Stimulated activated effector memory CD8-positive, alpha-beta T cell treated with anti-CD3 and anti-CD28 coated beads, Interleukin-12 subunit alpha, Interleukin-12 subunit beta, amount 100 ng/mL, for 72 hours (primary cell): Measurements from ENCODE around the gene GUF1.

ENCODE experiments used
- ATAC-seq: fragments of 150-1000 bp; cut with Tn5 transposase; 2 replicates; pipeline ENCODE4 v1.10.0; 2021
- DNase-seq, 2 donors: peaks; one replicate each; pipeline ENCODE4 v3.0.0; 2021 to 2022; ENCODE audit warnings: low spot score in 2 of 2
- H3K27ac Mint-ChIP-seq: one replicate; pipeline ENCODE4 v1.8.0; 2022; ENCODE audit warnings: mild to moderate bottlenecking, mixed read lengths
- H3K36me3 Mint-ChIP-seq: one replicate; pipeline ENCODE4 v1.8.0; 2022; ENCODE audit warnings: mild to moderate bottlenecking, mixed read lengths
- H3K4me1 Mint-ChIP-seq: one replicate; pipeline ENCODE4 v1.8.0; 2022; ENCODE audit warnings: mixed read lengths
- H3K4me3 Mint-ChIP-seq: one replicate; pipeline ENCODE4 v1.8.0; 2022; ENCODE audit warnings: mild to moderate bottlenecking, mixed read lengths
- H3K9me3 Mint-ChIP-seq: one replicate; pipeline ENCODE4 v1.8.0; 2022; ENCODE audit warnings: mixed read lengths

Gene GUF1

GRCh38 chr4:44671636-44672035 lies 6.6 kb upstream of the GUF1 start:
- ATAC-seq (no peak), DNase-seq (no peak)
- Mint-ChIP-seq H3K4me3 (no peak overlapping the region), H3K36me3 (no peaks in the 10 kb centered on the region), H3K9me3 (no peaks in the 10 kb centered on the region), H3K27ac (no peak overlapping the region), H3K4me1 (no peaks in the 10 kb centered on the region)

DNA sequence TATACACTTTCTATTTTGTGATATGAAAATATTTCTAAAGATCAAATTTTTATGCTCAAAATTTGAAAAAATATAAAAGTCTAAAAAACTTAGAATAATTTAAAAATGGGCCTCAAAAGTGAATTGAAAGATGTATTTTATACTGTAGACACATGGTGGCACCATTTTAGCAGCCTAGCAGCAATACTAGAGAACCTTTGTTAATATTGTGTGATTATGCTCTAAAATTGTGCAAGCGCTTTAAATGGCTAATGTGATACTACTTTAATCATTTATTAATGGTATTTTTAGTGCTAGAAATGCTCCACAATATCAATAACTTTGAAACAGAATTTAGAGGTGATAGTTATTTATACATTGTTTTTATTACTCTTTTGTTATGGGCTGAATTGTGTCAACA lies 3.7 kb upstream of the GUF1 start:
- DNase-seq = no peak
- Mint-ChIP-seq H3K9me3 (no peaks in the 10 kb centered on the region), H3K4me1 (peaks cover 11% of the 10 kb centered on the region)

GRCh38 chr4:44675366-44675765 lies 2.9 kb upstream of the GUF1 start:
- peaks cover 12% of the 10 kb centered on the region for H3K4me1 Mint-ChIP-seq
- no peak overlapping the region for H3K4me3 Mint-ChIP-seq
- no peak overlapping the region for H3K27ac Mint-ChIP-seq
- ATAC-seq (no peak), DNase-seq (no peak)
- no peaks in the 10 kb centered on the region for H3K9me3 Mint-ChIP-seq
- H3K36me3 Mint-ChIP-seq = no peaks in the 10 kb centered on the region

More for the DNA sequence above, 3.7 kb upstream of the GUF1 start:
- no peak overlapping the region for H3K27ac Mint-ChIP-seq
- no peak overlapping the region for H3K4me3 Mint-ChIP-seq
- no peaks in the 10 kb centered on the region for H3K36me3 Mint-ChIP-seq
- ATAC-seq = no peak

DNA sequence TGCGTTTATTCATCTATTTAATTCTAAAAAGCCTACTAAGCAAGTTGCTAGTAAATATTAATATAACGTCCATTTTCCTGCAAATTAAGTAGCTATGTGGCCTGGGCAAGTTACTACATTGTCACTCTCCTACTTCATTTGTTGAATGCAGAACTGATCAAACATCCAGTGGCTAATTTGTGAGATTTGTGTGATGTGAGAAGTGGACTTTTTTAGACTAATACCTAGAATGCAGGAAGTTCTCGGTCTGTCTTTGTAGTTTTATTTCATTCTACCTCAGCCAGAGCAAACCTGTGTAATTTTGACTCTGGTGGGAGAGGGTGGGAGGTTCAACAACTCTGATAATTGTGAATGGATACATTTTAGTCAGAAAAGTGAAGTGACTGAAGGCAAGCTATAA lies 840 bp downstream of the GUF1 start:
- H3K9me3 Mint-ChIP-seq = no peaks in the 10 kb centered on the region
- DNase-seq = no peak
- peaks cover 35% of the 10 kb centered on the region for H3K36me3 Mint-ChIP-seq
- peak; percentile 35 for ATAC-seq
- H3K4me1 Mint-ChIP-seq = peaks cover 17% of the 10 kb centered on the region
- peak overlapping the region; percentile 88 for H3K4me3 Mint-ChIP-seq
- H3K27ac Mint-ChIP-seq = peak overlapping the region; percentile 95

- Mint-ChIP-seq H3K36me3 (peaks cover 91% of the 10 kb centered on the region), H3K4me3 (no peak overlapping the region), H3K9me3 (no peaks in the 10 kb centered on the region), H3K4me1 (peaks cover 10% of the 10 kb centered on the region), H3K27ac (no peak overlapping the region)
- DNase-seq (no peak), ATAC-seq (no peak)
Measured at GRCh38 chr4:44684648-44685047, 6.4 kb downstream of the GUF1 start.

DNA sequence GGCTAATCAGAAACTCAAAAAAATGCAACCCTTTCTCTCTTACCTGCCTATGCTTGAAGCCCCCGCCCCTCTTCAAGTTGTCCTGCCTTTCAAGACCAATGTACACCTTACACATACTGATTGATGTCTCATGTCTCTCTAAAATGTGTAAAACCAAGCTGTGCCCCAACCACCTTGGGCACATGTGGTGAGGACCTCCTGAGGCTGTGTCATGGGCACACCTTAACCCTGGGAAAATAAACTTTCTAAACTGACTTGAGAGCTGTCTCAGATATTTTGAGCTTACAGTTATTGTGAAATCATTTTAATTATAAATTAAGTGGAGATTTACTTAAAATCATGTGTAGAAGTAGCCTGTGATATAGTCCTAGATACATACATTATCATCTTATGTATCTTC lies 22.2 kb downstream of the GUF1 start:
- Mint-ChIP-seq H3K27ac (peak overlapping the region; percentile 52), H3K9me3 (no peaks in the 10 kb centered on the region), H3K36me3 (peaks cover 98% of the 10 kb centered on the region), H3K4me1 (peaks cover 5% of the 10 kb centered on the region), H3K4me3 (no peak overlapping the region)
- ATAC-seq = no peak
- DNase-seq = no peak

DNA sequence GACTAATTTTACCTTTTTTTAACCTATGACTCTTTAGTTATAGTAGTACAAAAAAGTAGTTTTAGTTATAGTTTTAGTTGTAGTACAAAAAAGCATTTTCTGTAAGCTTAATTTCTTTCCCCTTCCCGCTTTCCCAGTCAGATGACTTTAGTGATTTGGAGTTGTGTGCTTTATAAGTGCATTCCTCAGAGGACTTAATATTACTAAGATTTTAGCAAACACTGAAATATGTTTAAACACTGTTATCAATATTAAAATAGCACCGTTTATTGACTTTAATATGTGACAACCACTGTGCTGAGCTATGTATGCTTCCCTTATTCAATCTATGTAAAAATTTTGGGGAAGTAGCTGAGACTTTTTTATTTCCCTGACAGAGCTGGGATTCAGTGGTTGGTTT lies 22.8 kb downstream of the GUF1 start:
- ATAC-seq (no peak), DNase-seq (no peak)
- H3K27ac Mint-ChIP-seq = no peak overlapping the region
- peaks cover 5% of the 10 kb centered on the region for H3K4me1 Mint-ChIP-seq
- no peaks in the 10 kb centered on the region for H3K9me3 Mint-ChIP-seq
- no peak overlapping the region for H3K4me3 Mint-ChIP-seq
- peaks cover 98% of the 10 kb centered on the region for H3K36me3 Mint-ChIP-seq

DNA sequence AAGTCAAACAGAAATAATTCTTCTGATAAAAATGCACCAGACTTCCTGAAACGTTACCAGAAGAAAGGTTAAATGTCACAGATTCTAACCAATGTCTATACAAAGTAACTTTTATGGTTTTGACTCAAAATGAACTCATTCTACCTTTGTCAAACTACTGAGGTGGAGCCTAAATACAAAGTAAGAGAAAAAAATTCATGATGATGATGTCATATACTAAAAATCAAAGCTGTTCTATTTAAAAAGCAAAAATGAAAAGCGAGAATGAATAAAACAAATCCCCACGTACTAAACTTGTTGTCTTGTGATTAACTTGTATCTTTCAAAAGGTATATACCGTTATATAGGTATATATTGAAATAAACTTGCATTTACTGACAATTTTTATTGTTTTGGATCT lies 26.5 kb downstream of the GUF1 start:
- peaks cover 5% of the 10 kb centered on the region for H3K4me1 Mint-ChIP-seq
- ATAC-seq (no peak), DNase-seq (no peak)
- no peak overlapping the region for H3K4me3 Mint-ChIP-seq
- peaks cover 90% of the 10 kb centered on the region for H3K36me3 Mint-ChIP-seq
- no peaks in the 10 kb centered on the region for H3K9me3 Mint-ChIP-seq
- no peak overlapping the region for H3K27ac Mint-ChIP-seq

GRCh38 chr4:44713125-44713524 lies 34.9 kb downstream of the GUF1 start:
- H3K4me1 Mint-ChIP-seq = no peaks in the 10 kb centered on the region
- peaks cover 18% of the 10 kb centered on the region for H3K36me3 Mint-ChIP-seq
- no peak for DNase-seq
- no peak for ATAC-seq
- no peak overlapping the region for H3K27ac Mint-ChIP-seq
- H3K4me3 Mint-ChIP-seq = no peak overlapping the region
- no peaks in the 10 kb centered on the region for H3K9me3 Mint-ChIP-seq

- Mint-ChIP-seq H3K4me1 (peaks cover 17% of the 10 kb centered on the region), H3K4me3 (no peak overlapping the region), H3K36me3 (peaks cover 15% of the 10 kb centered on the region), H3K9me3 (no peaks in the 10 kb centered on the region), H3K27ac (no peak overlapping the region)
- DNase-seq = no peak
- ATAC-seq = no peak
Measured at GRCh38 chr4:44716597-44716996, 38.4 kb downstream of the GUF1 start.

DNA sequence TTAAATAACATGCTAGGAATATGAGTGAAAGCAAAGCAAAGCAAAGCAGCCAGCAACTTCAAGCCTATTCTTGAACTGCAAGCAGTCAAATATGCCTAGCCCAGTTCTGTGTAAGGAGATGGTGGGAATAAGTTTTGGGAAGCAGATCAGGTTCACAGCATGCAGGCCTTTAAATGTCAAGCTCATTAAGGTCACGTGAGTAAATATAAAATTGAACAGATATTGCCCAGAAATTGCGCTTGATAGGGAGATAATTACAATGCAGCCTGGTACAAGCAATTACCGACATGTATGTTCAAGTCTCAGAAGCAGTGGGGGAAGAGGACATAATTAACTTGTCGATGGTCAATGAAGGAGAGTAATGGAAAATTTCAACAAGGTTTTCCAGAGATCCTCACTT lies 42.2 kb downstream of the GUF1 start:
- no peak overlapping the region for H3K27ac Mint-ChIP-seq
- DNase-seq = no peak
- H3K4me1 Mint-ChIP-seq = peaks cover 33% of the 10 kb centered on the region
- H3K36me3 Mint-ChIP-seq = peaks cover 5% of the 10 kb centered on the region
- no peak overlapping the region for H3K4me3 Mint-ChIP-seq
- no peak for ATAC-seq
- H3K9me3 Mint-ChIP-seq = no peaks in the 10 kb centered on the region

- Mint-ChIP-seq H3K4me1 (peaks cover 44% of the 10 kb centered on the region), H3K36me3 (peaks cover 19% of the 10 kb centered on the region), H3K4me3 (no peak overlapping the region), H3K9me3 (no peaks in the 10 kb centered on the region), H3K27ac (no peak overlapping the region)
- no peak for ATAC-seq
- DNase-seq = no peak
Measured at GRCh38 chr4:44722001-44722400, 43.8 kb downstream of the GUF1 start.

- peaks cover 45% of the 10 kb centered on the region for H3K4me1 Mint-ChIP-seq
- no peak for DNase-seq
- peak overlapping the region; percentile 90 for H3K27ac Mint-ChIP-seq
- no peaks in the 10 kb centered on the region for H3K9me3 Mint-ChIP-seq
- ATAC-seq = no peak
- peaks cover 19% of the 10 kb centered on the region for H3K36me3 Mint-ChIP-seq
- peak overlapping the region; percentile 74 for H3K4me3 Mint-ChIP-seq
Measured at GRCh38 chr4:44725166-44725565, 46.9 kb downstream of the GUF1 start.

DNA sequence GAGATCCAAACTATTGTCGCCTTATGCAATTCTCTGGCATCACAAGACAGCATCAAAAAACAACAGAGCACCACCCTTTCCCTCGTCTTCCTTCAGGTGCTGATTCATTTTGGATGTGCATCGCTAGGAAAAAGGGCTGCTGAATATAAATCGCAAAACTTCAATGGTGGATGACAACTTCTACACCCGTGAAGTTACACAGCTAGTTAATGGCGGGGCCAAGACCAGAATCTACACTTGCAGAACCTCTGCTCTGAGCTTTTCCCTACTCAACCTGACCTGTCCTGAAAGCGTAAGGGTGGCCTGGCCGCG lies 47.5 kb downstream of the GUF1 start:
- DNase-seq = peak in 1 of 2 donors; percentile 4

DNA sequence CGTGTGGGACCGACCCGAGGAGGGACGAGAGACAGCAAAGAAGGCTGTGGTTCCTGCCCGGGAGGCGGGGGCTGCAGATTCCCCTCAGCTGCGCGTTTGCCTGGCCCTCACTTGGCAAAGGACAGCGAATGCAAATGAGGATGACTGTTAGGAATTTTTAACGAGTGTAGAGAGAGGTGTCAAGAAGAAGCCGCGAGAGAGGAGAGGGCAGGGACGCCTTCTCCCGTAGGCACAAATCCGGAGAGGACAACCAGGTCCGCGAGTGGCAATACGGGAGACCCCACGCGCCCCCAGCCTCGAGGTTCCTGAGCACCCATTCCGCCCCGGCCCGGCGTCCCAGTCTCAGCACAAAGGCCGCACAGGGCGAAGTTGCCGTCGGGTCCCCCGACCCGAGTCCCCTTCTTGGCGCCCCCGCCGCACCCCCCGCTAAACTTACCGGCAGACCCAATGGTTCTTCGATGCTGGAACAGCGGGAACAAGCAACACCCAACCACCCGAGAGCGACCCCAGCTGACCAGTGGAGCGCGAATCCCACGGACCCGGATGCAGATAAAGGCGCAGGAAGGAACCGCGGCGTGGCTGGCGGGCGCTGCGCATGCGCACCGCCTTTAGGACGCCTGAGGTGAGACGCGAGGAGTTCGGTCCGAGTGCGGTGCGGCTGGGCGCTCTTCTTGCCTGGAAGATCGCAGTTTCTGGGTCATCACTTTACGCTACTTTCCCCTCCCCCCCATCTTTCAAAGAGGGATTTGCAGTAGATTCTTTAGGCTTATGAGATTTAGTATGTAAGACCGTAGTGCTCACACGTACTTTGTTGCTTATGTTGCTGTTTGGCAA lies 48.0 kb downstream of the GUF1 start, which contains the start of gene GNPDA2:
TSS of gene GNPDA2 (minus strand) at position 519 of the 834 bp plus-strand sequence. CDS start 4,349 bp downstream, outside the sequence.
- H3K4me1 Mint-ChIP-seq = peaks cover 34% of the 10 kb centered on the region
- DNase-seq (peak; percentile 55 to 87), ATAC-seq (peak; percentile 96)
- peak within 1 kb of the TSS; percentile 90 for H3K27ac Mint-ChIP-seq
- no peaks in the 10 kb centered on the region for H3K9me3 Mint-ChIP-seq
- H3K4me3 Mint-ChIP-seq = peak within 1 kb of the TSS; percentile 74
- peaks cover 13% of the 10 kb centered on the region for H3K36me3 Mint-ChIP-seq

More for the DNA sequence above, 47.5 kb downstream of the GUF1 start:
- Mint-ChIP-seq H3K4me3 (peak overlapping the region; percentile 74), H3K9me3 (no peaks in the 10 kb centered on the region), H3K4me1 (peaks cover 40% of the 10 kb centered on the region), H3K36me3 (peaks cover 18% of the 10 kb centered on the region), H3K27ac (peak overlapping the region; percentile 90)
- ATAC-seq = no peak

- DNase-seq (no peak), ATAC-seq (no peak)
- Mint-ChIP-seq H3K27ac (no peak overlapping the region), H3K9me3 (no peaks in the 10 kb centered on the region), H3K4me3 (peak overlapping the region; percentile 74), H3K36me3 (peaks cover 13% of the 10 kb centered on the region), H3K4me1 (peaks cover 33% of the 10 kb centered on the region)
Measured at GRCh38 chr4:44727471-44727870, 49.3 kb downstream of the GUF1 start.
